Measurements from ENCODE around the gene TSPAN13.

- TF ChIP-seq POLR2A (IDR thresholded peaks at IDR 0.05) (no peak), CTCF (IDR thresholded peaks at IDR 0.05 in 4 of 5, conservative IDR thresholded peaks at IDR 0.05 in 1 of 5) (no peak)
These were observed 22.5 kb downstream of the TSPAN13 start for GRCh38 chr7:16776053-16776452.
